Fibroblast of pulmonary artery (primary cell): ENCODE data around the gene NDUFV3.
"Not testable (repeated sequence)": the region's sequence is repeated elsewhere in the genome, so short reads cannot be mapped to it uniquely, and the experiment has no call there.

Experiments
- DNase-seq: peaks from one replicate; pipeline ENCODE4 v3.0.0-alpha.2; 2010; ENCODE audit warnings: low read depth
- H3K4me3 ChIP-seq: replicated peaks from 2 replicates; pipeline ENCODE4 v1.5.1; 2011; ENCODE audit warnings: low read depth, mild to moderate bottlenecking, control low read depth, low read length, moderate library complexity
- TF ChIP-seq, protein P1 (sequence below): IDR thresholded peaks from 2 replicates; pipeline ENCODE4 v1.5.1; 2011; ENCODE audit warnings: mild to moderate bottlenecking, control low read depth, low read length, inconsistent platforms; ENCODE audit errors: missing control alignments

Gene NDUFV3

DNA sequence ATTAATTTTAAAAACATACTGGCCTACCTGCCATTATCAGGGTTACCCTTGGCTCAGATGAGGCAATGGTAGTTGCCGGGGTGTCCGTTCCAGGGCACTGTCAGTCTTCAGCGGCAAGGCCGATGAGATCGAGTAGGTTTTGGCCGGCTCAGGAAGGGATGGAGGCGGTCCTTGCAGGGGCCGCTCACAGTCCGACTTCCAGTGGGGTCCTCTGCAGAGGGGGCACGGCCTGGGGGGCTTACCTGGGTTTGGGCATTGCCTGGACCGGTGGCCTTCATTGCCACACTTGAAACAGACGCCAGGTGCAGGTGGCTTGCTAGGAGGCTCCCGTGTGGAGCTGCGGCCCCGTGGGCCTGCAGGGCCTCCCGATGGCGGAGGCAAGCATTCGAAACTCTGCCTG is 29.8 kb downstream of the NDUFV3 start:
- TF ChIP-seq, protein P1, sequence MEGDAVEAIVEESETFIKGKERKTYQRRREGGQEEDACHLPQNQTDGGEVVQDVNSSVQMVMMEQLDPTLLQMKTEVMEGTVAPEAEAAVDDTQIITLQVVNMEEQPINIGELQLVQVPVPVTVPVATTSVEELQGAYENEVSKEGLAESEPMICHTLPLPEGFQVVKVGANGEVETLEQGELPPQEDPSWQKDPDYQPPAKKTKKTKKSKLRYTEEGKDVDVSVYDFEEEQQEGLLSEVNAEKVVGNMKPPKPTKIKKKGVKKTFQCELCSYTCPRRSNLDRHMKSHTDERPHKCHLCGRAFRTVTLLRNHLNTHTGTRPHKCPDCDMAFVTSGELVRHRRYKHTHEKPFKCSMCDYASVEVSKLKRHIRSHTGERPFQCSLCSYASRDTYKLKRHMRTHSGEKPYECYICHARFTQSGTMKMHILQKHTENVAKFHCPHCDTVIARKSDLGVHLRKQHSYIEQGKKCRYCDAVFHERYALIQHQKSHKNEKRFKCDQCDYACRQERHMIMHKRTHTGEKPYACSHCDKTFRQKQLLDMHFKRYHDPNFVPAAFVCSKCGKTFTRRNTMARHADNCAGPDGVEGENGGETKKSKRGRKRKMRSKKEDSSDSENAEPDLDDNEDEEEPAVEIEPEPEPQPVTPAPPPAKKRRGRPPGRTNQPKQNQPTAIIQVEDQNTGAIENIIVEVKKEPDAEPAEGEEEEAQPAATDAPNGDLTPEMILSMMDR, result no peak
- no peak overlapping the region for H3K4me3 ChIP-seq
- no peak for DNase-seq

GRCh38 chr21:42923553-42924432 is 30.7 kb downstream of the NDUFV3 start:
- DNase-seq, result peak; percentile 90
- TF ChIP-seq, protein P1, result peak; percentile 76
- H3K4me3 ChIP-seq, result no peak overlapping the region

GRCh38 chr21:42924433-42924751 is 31.3 kb downstream of the NDUFV3 start:
- TF ChIP-seq, protein P1, result no peak
- H3K4me3 ChIP-seq, result no peak overlapping the region
- no peak for DNase-seq

DNA sequence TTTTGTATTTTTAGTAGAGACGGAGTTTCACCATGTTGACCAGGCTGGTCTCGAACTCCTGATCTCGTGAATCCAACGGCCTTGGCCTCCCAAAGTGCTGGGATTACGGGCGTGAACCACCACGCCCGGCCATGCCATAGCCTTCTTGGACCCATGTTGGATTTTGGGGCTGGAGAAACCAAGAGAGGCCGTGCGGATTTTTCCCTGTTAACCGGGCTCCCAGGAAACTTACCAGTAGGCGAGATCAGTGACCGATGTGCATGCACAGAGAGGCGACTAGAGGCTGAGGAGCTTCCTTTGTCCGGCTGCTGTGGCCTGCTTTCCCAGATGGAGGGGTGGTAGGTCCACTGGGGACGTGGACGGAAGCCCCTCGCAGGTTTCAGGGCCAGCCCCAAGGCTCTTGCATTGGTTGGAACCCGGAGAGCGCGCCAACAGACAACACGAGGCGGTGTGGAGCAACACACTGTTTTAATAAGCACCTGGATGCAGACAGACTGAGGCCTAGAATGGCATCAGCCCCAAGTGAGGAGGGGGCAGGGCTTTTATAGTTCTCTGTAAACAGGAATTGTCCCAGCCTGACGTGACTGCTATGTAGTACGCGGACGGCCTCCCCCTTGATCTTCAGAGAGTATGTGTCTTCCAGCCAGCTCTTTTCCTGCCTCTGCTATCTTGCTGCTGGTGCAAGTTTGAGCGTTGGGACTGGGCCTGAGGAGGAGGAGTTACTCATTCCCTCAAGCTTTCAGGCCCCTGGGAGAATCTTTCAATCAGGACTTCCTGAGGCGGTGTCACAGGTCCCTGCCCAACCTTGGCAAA is 32.2 kb downstream of the NDUFV3 start, which contains the start of gene ERVH48-1:
Gene ERVH48-1 (minus strand): TSS at position 517 of the 813 bp plus-strand sequence. CDS start 6,624 bp downstream, outside the sequence.
- peak; percentile 9 for DNase-seq
- no peak within 1 kb of the TSS for H3K4me3 ChIP-seq

DNA sequence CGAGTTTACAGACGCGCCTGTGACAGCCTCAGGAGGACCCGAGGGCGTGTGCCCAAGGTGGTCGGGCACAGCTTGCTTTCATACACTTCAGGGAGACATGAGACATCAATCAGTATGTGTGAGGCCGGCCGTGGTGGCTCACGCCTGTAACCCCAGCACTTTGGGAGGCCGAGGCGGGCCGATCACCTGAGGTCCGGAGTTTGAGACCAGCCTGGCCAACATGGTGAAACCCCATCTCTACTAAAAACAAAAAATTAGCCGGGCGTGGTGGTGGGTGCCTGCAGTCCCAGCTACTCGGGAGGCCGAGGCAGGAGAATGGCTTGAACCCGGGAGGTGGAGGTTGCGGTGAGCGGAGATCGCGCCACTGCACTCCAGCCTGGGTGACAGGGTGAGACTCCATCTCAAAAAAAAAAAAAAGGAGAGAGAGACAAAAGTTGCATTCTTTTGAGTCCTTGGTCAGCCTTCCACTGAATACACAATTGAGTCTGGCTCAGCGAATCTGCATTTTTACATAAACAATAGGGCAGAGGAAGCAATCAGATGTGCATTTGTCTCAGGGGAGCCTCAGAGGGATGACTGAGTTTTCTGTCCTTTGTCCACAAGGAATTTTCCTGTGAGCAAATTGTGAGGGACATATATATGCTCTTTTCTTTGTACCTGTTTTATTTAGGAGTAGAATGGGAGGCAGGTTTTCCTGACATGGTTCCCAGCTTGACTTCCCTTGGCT is 34.5 kb downstream of the NDUFV3 start:
- H3K4me3 ChIP-seq, DNase-seq: not testable (repeated sequence)

More for the DNA sequence above, 32.2 kb downstream of the NDUFV3 start, which contains the start of gene ERVH48-1:
- TF ChIP-seq, protein P1, result no peak

DNA sequence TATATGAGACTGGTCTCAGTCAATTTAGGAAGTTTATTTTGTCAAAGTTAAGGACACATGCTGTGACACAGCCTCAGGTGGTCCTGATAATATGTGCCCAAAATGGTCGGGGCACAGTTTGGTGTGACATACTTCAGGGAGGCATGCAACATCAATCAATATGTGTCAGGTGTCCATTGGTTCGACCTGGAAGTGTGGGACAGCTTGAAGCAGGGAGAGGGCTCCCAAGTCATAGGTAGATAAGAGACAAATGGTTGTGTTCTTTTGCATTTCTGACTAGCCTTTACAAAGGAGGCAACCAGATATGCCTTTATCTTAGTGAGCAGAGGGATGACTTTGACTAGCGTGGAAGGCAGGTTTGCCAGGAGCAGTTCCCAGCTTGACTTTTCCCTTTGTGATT is 36.9 kb downstream of the NDUFV3 start:
- no peak for DNase-seq

More for the DNA sequence above, 36.9 kb downstream of the NDUFV3 start:
- TF ChIP-seq, protein P1, result no peak
- no peak overlapping the region for H3K4me3 ChIP-seq
